ENCODE data around the gene RUNX2. TPM values are rescaled to one million over a fixed set of nuclear protein-coding genes. Genes with fewer than 3 reads are reported as not detected.

Gene RUNX2
- total RNA-seq, 4 donors from 2014 or later = 1.4 to 3.6 (median 2.3) TPM

DNA sequence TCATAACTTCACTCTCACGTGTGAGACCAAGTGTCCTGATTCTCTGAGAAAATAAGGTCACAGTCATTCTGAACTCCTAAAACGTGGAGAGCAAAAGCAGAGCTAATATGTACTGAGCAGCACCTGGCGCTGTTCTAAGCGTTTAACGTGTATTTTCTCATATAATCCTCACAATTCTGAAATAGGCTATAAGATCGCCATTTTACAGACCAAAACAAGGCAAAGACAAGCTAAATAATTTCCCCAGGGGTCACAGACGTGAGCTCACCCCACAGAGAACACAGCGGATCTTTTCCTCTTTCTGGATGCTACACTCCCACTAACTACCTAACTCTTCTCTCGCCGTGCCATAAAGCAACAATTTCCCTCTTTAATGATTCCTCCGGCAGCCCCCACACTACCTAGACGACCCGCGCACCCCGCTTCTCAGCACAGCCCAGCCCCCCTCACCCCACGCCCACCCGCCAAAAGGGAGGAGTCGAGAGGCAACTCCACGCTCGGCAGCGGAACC is 49.0 kb downstream of the RUNX2 start:
- intact Hi-C loops (cut with DNase I) = no loop called here
- no peaks in the 10 kb centered on the region for H3K27me3 ChIP-seq
- DNase-seq = peak; percentile 55
- peaks cover 0 to 20% (median 6%) of the 10 kb centered on the region in 3 donors for H3K4me1 ChIP-seq
- WGBS, 2 donors = 0 to 1% methylated on average over 11 to 13 of the region's 21 CpGs
- no peaks in the 10 kb centered on the region for H3K36me3 ChIP-seq
- peak overlapping the region; percentile 63 to 98 (median 86) for H3K4me3 ChIP-seq
- peak overlapping the region; percentile 96 to 98 (median 97) for H3K27ac ChIP-seq
- no peaks in the 10 kb centered on the region for H3K9me3 ChIP-seq
- TF ChIP-seq POLR2A (IDR thresholded peaks at IDR 0.05) (no peak), CTCF (IDR thresholded peaks at IDR 0.05) (no peak)

DNA sequence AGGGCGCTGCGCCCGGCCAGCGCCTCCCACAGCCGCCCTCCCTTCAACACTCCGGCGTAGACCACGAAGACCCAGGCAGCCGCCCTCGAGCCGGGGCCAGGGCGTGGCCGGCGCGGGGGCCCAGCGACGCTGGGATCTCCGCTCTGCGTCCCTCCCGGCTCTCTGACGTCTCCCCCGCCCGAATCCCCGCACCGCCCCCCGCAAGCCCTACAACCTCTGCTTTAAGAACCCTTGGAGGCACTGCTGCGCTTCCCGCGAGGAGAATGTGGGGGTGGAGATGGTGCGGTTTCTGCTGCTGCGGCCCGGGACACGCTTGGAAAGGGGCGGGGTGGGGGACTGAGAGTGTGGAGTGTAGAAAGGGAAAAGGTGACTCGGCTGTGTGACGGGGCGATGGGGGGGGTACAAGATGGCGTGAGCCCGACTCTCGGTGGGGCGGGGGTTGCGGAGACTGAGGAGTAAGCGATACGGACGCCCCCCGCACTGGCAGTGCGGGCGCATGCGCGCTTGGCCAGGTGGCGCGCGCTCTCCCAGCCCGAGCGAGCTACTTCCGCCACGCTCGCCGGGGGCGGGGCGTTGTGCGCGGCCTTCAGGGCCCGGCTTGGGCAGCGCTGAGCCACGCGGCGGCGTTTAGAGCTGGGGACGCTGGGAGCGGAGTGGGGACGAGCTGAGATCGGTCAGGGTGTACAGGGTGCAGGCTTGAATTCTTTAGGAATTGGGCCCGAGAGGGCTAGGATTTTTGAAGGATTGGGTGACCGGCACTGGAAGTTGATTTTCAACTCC is 49.6 kb downstream of the RUNX2 start, which contains the start of gene SUPT3H:
TSS of gene SUPT3H (minus strand) at position 381 of the 780 bp plus-strand sequence.
- H3K27me3 ChIP-seq = no peaks in the 10 kb centered on the region
- peak in 2 of 4 donors; percentile 63 to 83 for TF ChIP-seq POLR2A (IDR thresholded peaks at IDR 0.05)
- peak in 3 of 6 experiments; percentile 7 to 28 (median 19) for TF ChIP-seq CTCF (IDR thresholded peaks at IDR 0.05)
- H3K36me3 ChIP-seq = no peaks in the 10 kb centered on the region
- DNase-seq = peak; percentile 55
- WGBS, 2 donors = 0% methylated on average over 14 to 18 of the region's 75 CpGs
- intact Hi-C loops (cut with DNase I) = no loop called here
- H3K9me3 ChIP-seq = no peaks in the 10 kb centered on the region
- peak within 1 kb of the TSS; percentile 96 to 98 (median 97) for H3K27ac ChIP-seq
- peaks cover 0 to 20% (median 6%) of the 10 kb centered on the region in 3 donors for H3K4me1 ChIP-seq
- H3K4me3 ChIP-seq = peak within 1 kb of the TSS; percentile 63 to 98 (median 86)

DNA sequence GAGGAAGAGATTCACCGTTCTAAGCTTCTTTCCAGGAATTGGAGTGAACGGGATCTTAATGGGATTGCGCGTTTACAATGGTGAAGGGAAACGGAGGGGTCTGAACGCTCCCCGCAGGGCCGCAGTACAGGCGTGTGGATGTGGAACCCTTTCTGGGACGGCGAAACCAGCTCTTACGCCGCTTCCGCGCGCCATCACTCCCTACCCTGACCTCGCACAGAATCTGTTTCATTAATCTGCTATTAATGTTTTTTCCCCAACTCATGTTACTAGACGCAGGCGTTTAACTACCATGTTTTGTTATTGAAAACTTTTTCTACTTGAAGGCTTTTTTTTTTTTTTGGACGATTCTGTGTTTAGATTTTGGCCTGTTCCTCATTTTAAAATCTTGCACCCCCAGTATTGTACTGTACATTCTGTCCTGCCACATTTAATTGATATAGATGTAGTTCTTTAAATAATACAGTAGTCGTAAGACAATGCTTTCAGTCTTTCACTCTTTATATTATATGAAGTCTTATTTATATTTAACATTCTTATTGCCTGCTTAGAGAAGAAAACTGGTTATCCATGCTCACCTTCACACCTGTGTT is 50.3 kb downstream of the RUNX2 start:
- H3K4me1 ChIP-seq = peaks cover 0 to 20% (median 6%) of the 10 kb centered on the region in 3 donors
- no peak for DNase-seq
- H3K27me3 ChIP-seq = no peaks in the 10 kb centered on the region
- no peaks in the 10 kb centered on the region for H3K9me3 ChIP-seq
- no peaks in the 10 kb centered on the region for H3K36me3 ChIP-seq
- intact Hi-C loops (cut with DNase I) = no loop called here
- peak overlapping the region; percentile 96 to 98 (median 97) for H3K27ac ChIP-seq
- WGBS, 2 donors = 0 to 1% methylated on average over 21 of the region's 21 CpGs
- H3K4me3 ChIP-seq = peak overlapping the region; percentile 63 to 98 (median 86)
- TF ChIP-seq POLR2A (IDR thresholded peaks at IDR 0.05) (no peak), CTCF (IDR thresholded peaks at IDR 0.05) (peak in 1 of 6 experiments; percentile 0)

DNA sequence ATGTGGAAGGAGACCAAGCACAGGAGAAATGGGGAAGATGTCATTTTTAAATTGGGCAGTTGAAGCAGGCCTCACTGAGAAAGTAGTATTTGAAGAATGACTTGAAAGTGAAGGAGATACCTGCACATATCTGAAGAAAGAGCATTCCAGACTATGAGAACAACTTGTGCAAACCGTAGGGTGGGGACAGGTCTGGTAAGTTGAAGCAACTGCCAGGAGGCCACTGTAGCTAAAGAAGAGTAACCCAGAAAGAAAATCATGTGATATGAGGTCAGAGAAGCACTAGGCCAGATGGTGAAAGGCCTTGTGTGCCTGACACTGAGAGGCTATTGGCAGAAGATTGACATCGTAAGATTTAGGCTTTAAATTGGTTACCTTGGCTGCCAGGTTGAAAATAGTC is 54.3 kb downstream of the RUNX2 start:
- WGBS, 2 donors = 84 to 87% methylated on average over 2 of the region's 2 CpGs
- no peaks in the 10 kb centered on the region for H3K9me3 ChIP-seq
- H3K4me1 ChIP-seq = peaks cover 0 to 14% (median 11%) of the 10 kb centered on the region in 3 donors
- DNase-seq = no peak
- intact Hi-C loops (cut with DNase I) = no loop called here
- H3K27me3 ChIP-seq = peaks cover 0 to 11% (median 0%) of the 10 kb centered on the region in 4 donors
- no peaks in the 10 kb centered on the region for H3K36me3 ChIP-seq
- no peak for TF ChIP-seq POLR2A (IDR thresholded peaks at IDR 0.05)
- no peak for TF ChIP-seq CTCF (IDR thresholded peaks at IDR 0.05)
- no peak overlapping the region for H3K27ac ChIP-seq
- no peak overlapping the region for H3K4me3 ChIP-seq

- WGBS, 2 donors = 74 to 76% methylated on average over 3 of the region's 3 CpGs
- no peak for TF ChIP-seq CTCF (IDR thresholded peaks at IDR 0.05)
- TF ChIP-seq POLR2A (IDR thresholded peaks at IDR 0.05) = no peak
- H3K36me3 ChIP-seq = no peaks in the 10 kb centered on the region
- no peak overlapping the region for H3K27ac ChIP-seq
- peaks cover 0 to 5% (median 5%) of the 10 kb centered on the region in 3 donors for H3K4me1 ChIP-seq
- peaks cover 0 to 19% (median 0%) of the 10 kb centered on the region in 4 donors for H3K27me3 ChIP-seq
- H3K4me3 ChIP-seq = no peak overlapping the region
- H3K9me3 ChIP-seq = no peaks in the 10 kb centered on the region
- no peak for DNase-seq
- intact Hi-C loops (cut with DNase I) = no loop called here
Observed at GRCh38 chr6:45386501-45386900, 58.4 kb downstream of the RUNX2 start.

Data from esophagus squamous epithelium (tissue), 5 donors.